ENCODE results near the gene GYS2.

DNA sequence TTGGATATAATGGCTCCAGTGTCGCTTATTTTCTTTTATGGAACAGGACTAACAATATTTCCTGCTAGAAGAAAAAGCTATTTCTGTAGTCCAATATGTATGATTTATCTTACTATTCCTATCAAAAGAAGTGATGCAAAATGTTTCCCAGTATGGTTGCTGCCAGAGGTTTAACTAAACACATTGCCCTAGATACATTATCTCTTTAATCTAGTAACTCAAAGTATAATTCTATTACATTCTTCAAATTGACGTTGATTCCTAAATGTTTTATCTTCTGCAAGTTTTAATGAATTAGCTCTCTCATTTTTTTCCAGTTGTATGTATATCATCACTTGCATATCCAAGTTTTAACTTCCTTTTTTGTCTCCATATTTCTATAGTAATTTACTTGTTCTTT, 28.2 kb downstream of the GYS2 start:
- TF ChIP-seq, protein P1, sequence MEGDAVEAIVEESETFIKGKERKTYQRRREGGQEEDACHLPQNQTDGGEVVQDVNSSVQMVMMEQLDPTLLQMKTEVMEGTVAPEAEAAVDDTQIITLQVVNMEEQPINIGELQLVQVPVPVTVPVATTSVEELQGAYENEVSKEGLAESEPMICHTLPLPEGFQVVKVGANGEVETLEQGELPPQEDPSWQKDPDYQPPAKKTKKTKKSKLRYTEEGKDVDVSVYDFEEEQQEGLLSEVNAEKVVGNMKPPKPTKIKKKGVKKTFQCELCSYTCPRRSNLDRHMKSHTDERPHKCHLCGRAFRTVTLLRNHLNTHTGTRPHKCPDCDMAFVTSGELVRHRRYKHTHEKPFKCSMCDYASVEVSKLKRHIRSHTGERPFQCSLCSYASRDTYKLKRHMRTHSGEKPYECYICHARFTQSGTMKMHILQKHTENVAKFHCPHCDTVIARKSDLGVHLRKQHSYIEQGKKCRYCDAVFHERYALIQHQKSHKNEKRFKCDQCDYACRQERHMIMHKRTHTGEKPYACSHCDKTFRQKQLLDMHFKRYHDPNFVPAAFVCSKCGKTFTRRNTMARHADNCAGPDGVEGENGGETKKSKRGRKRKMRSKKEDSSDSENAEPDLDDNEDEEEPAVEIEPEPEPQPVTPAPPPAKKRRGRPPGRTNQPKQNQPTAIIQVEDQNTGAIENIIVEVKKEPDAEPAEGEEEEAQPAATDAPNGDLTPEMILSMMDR (conservative IDR thresholded peaks at IDR 0.05 in 1 of 2, IDR thresholded peaks at IDR 0.05 in 1 of 2; ENCODE audit: low read depth in 1 of 2, low read length in 2 of 2) = no peak
- no peak for TF ChIP-seq EZH2 (IDR thresholded peaks at IDR 0.05; ENCODE audit: low read length, missing control alignments)
